Measurements from ENCODE around the gene MGLL.

DNA sequence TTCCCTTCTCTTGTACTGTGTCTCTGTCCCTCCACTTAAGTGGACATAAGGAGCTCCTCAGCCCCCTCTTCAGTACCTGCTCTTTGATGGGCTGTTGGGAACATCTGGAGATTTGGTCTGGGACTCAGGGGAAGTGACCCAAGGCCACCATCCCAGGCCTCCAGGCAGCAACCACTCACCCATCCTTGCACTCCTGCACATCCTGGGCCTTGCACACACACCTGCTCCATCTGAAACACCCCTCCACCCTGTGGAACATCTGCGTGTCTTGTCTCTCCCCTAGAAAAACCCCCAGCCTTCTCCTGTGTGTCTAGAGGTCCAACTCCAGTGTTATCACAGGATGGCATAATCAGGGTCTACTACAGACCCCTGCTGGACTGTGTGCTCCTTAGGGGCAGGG, 75.2 kb downstream of the MGLL start:
- TF ChIP-seq, protein P1, sequence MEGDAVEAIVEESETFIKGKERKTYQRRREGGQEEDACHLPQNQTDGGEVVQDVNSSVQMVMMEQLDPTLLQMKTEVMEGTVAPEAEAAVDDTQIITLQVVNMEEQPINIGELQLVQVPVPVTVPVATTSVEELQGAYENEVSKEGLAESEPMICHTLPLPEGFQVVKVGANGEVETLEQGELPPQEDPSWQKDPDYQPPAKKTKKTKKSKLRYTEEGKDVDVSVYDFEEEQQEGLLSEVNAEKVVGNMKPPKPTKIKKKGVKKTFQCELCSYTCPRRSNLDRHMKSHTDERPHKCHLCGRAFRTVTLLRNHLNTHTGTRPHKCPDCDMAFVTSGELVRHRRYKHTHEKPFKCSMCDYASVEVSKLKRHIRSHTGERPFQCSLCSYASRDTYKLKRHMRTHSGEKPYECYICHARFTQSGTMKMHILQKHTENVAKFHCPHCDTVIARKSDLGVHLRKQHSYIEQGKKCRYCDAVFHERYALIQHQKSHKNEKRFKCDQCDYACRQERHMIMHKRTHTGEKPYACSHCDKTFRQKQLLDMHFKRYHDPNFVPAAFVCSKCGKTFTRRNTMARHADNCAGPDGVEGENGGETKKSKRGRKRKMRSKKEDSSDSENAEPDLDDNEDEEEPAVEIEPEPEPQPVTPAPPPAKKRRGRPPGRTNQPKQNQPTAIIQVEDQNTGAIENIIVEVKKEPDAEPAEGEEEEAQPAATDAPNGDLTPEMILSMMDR (IDR thresholded peaks at IDR 0.05): no peak
- no peak for TF ChIP-seq EP300 (IDR thresholded peaks at IDR 0.05)

Measured in ovary (tissue), 3 donors.